Stimulated activated CD8-positive, alpha-beta memory T cell treated with anti-CD3 and anti-CD28 coated beads, Interleukin-15, amount 100 ng/mL, for 1 hour (primary cell): ENCODE results near the gene MRPL22.
"Not testable (repeated sequence)": the region's sequence is repeated elsewhere in the genome, so short reads cannot be mapped to it uniquely, and the experiment has no call there.

Experiments
- DNase-seq: peaks from one replicate; pipeline ENCODE4 v3.0.0-alpha.2; 2020; ENCODE audit warnings: low read depth

Gene MRPL22

GRCh38 chr5:154940375-154940771 is 500 bp upstream of the MRPL22 start:
- no peak for DNase-seq

GRCh38 chr5:154943527-154943926 is 2.7 kb downstream of the MRPL22 start:
- no peak for DNase-seq

GRCh38 chr5:154944716-154945115 is 3.8 kb downstream of the MRPL22 start:
- no peak for DNase-seq

- no peak for DNase-seq
Observed at GRCh38 chr5:154945695-154946301, 4.9 kb downstream of the MRPL22 start.

GRCh38 chr5:154947778-154948177 is 6.9 kb downstream of the MRPL22 start:
- no peak for DNase-seq

GRCh38 chr5:154948313-154948712 is 7.4 kb downstream of the MRPL22 start:
- no peak for DNase-seq

- no peak for DNase-seq
Observed at GRCh38 chr5:154949781-154950180, 8.9 kb downstream of the MRPL22 start.

GRCh38 chr5:154956712-154957111 is 15.8 kb downstream of the MRPL22 start:
- no peak for DNase-seq

- no peak for DNase-seq
Observed at GRCh38 chr5:154962494-154962893, 21.6 kb downstream of the MRPL22 start.

GRCh38 chr5:154966081-154966841 is 25.4 kb downstream of the MRPL22 start:
- DNase-seq = no peak

- no peak for DNase-seq
Observed at GRCh38 chr5:154966874-154967273, 26.0 kb downstream of the MRPL22 start.

GRCh38 chr5:154967421-154968024 is 26.6 kb downstream of the MRPL22 start:
- DNase-seq = no peak

GRCh38 chr5:154968953-154969352 is 28.1 kb downstream of the MRPL22 start:
- DNase-seq = no peak

GRCh38 chr5:154970759-154971158 is 29.9 kb downstream of the MRPL22 start:
- DNase-seq = no peak

- DNase-seq = no peak
Observed at GRCh38 chr5:154971501-154971900, 30.6 kb downstream of the MRPL22 start.

GRCh38 chr5:154972476-154973080 is 31.7 kb downstream of the MRPL22 start:
- DNase-seq = no peak

- DNase-seq = not testable (repeated sequence)
Observed at GRCh38 chr5:154976082-154976481, 35.2 kb downstream of the MRPL22 start.

- no peak for DNase-seq
Observed at GRCh38 chr5:154977409-154977808, 36.5 kb downstream of the MRPL22 start.

- not testable (repeated sequence) for DNase-seq
Observed at GRCh38 chr5:154978294-154978693, 37.4 kb downstream of the MRPL22 start.

- no peak for DNase-seq
Observed at GRCh38 chr5:154984946-154985516, 44.2 kb downstream of the MRPL22 start.

GRCh38 chr5:154986151-154986550 is 45.3 kb downstream of the MRPL22 start:
- DNase-seq = no peak

GRCh38 chr5:154989626-154990025 is 48.8 kb downstream of the MRPL22 start:
- no peak for DNase-seq

GRCh38 chr5:154993461-154993860 is 52.6 kb downstream of the MRPL22 start:
- DNase-seq = no peak
